Activated naive CD4-positive, alpha-beta T cell treated with anti-CD3 and anti-CD28 coated beads for 36 hours (primary cell): ENCODE results near the gene TMEM121. TPM values are rescaled to one million over a fixed set of nuclear protein-coding genes. Genes with fewer than 3 reads are reported as not detected.

Experiments
- CTCF ChIA-PET: fragments of 350-600 bp; sonication (Branson Sonifier 250); formaldehyde crosslinking; loops from one replicate; lab custom pipeline; 2021; ENCODE audit warnings: antibody characterized with exemption; lab: Charles Lee
- DNase-seq: peaks from one replicate; pipeline ENCODE4 v3.0.0-alpha.2; 2020
- H3K27ac Mint-ChIP-seq: one replicate; pipeline ENCODE4 v1.8.0; 2021; ENCODE audit warnings: mild to moderate bottlenecking, mixed read lengths
- H3K27me3 Mint-ChIP-seq: one replicate; pipeline ENCODE4 v1.8.0; 2021; ENCODE audit warnings: low read depth, mixed read lengths
- H3K36me3 Mint-ChIP-seq: one replicate; pipeline ENCODE4 v1.8.0; 2021; ENCODE audit warnings: low read depth, mixed read lengths
- H3K4me1 Mint-ChIP-seq: one replicate; pipeline ENCODE4 v1.8.0; 2021; ENCODE audit warnings: low read depth, mixed read lengths
- H3K4me3 Mint-ChIP-seq: one replicate; pipeline ENCODE4 v1.8.0; 2021; ENCODE audit warnings: mild to moderate bottlenecking, moderate library complexity, mixed read lengths
- H3K9me3 Mint-ChIP-seq: one replicate; pipeline ENCODE4 v1.8.0; 2021; ENCODE audit warnings: mixed read lengths
- intact Hi-C: fragments of 100-400 bp; cut with micrococcal nuclease; formaldehyde crosslinking; loops from one replicate; pipeline ENCODE4 v1.15.1; 2023
- total RNA-seq, 2 experiments: library from RNA; stranded (reverse); gene quantifications; one replicate each; pipeline ENCODE4 v1.2.3, GENCODE V29; 2021

The TMEM121 gene
- total RNA-seq: 1 to 10 TPM; 6.5 to 9.3 TPM

DNA sequence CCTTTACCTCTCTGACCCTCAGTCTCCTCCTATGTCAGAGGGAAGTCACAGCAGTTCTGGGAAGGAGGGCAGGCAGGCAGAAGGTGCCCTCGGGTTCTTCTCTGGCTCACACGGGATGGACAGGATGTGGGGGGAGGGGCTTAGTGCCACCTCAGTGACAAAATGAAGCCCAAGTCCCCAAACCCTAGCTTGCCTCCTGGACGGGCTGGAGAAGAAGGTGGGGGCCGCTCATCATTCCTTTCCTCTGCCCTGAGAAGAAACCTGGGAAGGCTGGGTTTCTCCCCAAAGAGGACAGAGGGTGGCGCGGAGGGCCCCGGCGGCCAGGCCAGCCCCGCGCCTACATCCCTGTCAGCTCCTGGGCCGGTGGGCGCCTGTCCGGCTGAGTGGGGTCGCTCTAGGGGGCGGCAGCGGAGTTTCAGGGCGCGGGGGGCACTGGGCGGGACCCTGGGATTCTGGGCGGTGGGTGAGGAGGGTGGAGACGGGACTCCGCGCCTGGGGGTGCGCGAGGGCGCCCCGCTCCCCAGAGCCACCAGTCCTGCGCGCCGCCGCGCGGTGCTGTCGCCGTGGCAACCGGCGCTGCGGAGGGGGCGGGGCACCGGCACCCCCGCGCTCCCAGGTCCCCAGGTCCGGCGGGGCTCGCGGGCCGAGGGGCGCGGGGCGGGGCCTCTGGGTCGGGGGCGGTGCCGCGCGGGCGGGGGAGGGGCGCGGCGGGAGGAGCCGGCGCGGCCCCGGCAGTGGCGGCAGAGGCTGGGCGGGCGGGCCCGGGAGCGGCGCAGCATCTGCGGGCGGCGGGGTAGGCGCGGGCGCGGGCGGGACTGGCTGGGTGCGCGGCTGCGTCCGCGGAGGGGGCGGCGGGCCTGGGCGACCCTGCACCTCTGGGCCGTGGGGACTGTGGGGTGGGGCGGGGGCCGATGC, at the start of gene TMEM121:
TMEM121 (plus strand) TSS at position 723 of the 915 bp plus-strand sequence. CDS start 2,252 bp downstream, outside the sequence.
- Mint-ChIP-seq H3K27me3 (peaks cover 9% of the 10 kb centered on the region), H3K4me1 (peaks cover 21% of the 10 kb centered on the region), H3K4me3 (peak within 1 kb of the TSS; percentile 79), H3K9me3 (no peaks in the 10 kb centered on the region), H3K27ac (peak within 1 kb of the TSS; percentile 66), H3K36me3 (peaks cover 2% of the 10 kb centered on the region)
- intact Hi-C loops: no loop called here
- DNase-seq: peak; percentile 20
- CTCF ChIA-PET: no interaction called here

DNA sequence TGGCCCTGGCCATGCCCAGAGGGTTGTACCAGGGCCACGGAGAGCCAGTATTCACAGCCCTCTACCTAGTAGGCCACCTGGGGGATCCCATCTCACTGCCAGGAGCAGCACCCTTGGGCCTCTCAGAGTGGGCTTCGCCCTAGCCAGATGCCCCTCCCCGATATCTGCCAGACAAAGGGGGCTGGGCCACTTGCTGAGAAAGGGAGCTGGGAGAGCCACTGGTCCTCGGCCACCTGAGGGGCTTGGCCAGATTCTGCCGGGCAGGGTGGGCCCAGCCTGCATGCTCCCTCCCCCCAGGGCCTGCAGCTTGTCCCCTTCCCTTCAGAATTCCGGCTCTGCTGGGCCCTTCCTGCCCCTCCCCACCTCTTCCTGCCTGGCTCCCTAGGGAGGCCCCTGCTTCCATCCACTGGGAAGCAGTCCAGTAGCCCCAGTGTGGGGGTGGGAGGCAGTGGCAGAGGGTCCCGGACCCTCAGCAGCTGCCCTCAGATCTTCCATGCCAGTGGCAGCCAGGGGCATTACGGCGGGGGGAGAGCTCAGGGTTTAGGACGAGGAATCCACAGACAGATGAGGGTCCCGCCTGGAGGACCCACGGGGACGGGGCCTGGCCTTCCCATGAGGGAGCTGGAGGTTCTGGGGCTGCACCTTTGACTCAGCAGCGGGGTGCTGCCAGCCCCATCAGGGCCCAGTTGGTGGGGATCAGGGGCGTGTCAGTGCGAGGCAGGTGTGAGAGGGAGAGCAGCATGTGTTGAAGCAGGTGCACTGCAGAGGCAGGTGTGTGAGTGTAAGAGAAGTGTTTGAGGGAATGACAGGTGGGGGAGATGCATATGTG, 49.3 kb upstream of the TMEM121 start:
- CTCF ChIA-PET: interaction anchor here (1.1 to 1.8 kb wide), 2 partner anchors 13 to 106 kb away, joined by 3 to 8 read pairs; no protein-coding TSS in a partner anchor
- no peak overlapping the region for H3K4me3 Mint-ChIP-seq
- DNase-seq: no peak
- no peak overlapping the region for H3K27ac Mint-ChIP-seq
- peaks cover 22% of the 10 kb centered on the region for H3K27me3 Mint-ChIP-seq
- H3K4me1 Mint-ChIP-seq: peaks cover 39% of the 10 kb centered on the region
- intact Hi-C loops: loop anchor here (2.0 kb wide), 1 partner anchor 14 kb away; the partner anchor contains the start of gene TEDC1
- H3K9me3 Mint-ChIP-seq: no peaks in the 10 kb centered on the region
- H3K36me3 Mint-ChIP-seq: peaks cover 2% of the 10 kb centered on the region

DNA sequence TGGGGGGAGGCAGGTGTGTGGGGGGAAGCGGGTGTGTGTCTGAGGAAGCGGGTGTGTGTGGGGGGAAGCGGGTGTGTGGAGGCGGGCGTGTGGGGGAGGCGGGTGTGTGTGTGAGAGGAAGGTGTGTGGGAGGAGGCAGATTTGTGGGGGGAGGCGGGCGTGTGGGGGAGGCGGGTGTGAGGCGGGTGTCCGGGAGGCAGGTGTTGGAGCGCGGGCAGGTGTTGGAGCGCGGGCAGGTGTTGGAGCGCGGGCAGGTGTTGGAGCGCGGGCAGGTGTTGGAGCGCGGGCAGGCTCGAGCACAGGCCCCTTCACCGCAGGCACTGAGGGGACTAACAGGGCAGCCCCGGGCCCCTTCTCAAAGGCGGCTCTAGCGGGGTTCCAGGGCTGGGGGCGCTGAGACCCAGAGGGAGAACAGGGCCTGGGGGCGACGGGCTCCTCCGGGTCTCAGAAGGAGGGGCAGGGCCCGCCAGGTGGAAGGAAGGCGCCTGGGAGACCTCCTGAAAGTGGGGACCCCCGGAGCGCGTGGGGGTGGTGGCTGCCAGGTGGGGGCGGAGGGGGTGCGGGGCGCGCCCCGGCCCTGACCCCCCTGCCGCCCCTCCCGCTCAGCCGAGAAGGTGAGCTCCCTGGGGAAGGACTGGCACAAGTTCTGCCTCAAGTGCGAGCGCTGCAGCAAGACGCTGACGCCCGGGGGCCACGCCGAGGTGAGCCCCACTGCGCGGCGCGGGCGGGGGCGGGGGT, 48.6 kb upstream of the TMEM121 start:
- intact Hi-C loops: loop anchor here (2.0 kb wide), 1 partner anchor 13 kb away; the partner anchor contains the start of gene TEDC1
- DNase-seq: no peak

DNA sequence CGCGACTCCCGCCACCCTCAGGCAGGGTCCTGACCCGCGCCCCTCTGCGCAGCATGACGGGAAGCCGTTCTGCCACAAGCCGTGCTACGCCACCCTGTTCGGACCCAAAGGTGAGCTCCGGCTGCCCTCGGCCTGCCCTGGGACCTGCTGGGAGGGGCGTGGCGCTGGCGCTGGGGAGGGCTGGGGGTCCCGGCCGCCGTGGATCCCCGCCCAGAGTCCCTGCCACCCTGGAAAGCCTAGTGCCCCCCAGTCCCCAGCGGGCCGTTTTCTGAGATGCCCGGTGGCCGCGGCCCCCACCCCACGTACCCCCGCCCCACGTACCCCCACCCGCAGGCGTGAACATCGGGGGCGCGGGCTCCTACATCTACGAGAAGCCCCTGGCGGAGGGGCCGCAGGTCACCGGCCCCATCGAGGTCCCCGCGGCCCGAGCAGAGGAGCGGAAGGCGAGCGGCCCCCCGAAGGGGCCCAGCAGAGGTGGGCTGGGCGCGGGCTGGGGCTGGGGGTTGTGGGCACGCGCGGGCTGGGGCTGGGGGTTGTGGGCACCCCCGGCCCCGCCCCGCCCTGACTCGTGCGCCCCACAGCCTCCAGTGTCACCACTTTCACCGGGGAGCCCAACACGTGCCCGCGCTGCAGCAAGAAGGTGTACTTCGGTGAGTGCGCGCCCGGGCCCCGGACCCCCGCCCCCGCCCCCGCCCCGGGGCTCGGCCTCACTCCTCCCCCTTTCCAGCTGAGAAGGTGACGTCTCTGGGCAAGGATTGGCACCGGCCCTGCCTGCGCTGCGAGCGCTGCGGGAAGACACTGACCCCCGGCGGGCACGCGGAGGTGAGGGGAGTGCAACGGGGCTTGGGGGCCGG, 47.8 kb upstream of the TMEM121 start:
- CTCF ChIA-PET: interaction anchor here (1.0 kb wide), 1 partner anchor 231 kb away, joined by 3 read pairs; no protein-coding TSS in a partner anchor
- intact Hi-C loops: no loop called here
- Mint-ChIP-seq H3K4me3 (no peak overlapping the region), H3K36me3 (peaks cover 2% of the 10 kb centered on the region), H3K27ac (no peak overlapping the region), H3K27me3 (peaks cover 22% of the 10 kb centered on the region), H3K9me3 (no peaks in the 10 kb centered on the region), H3K4me1 (peaks cover 48% of the 10 kb centered on the region)
- no peak for DNase-seq

More for the DNA sequence above, 48.6 kb upstream of the TMEM121 start:
- Mint-ChIP-seq H3K9me3 (no peaks in the 10 kb centered on the region), H3K4me1 (peaks cover 47% of the 10 kb centered on the region), H3K36me3 (peaks cover 2% of the 10 kb centered on the region), H3K27me3 (peaks cover 22% of the 10 kb centered on the region), H3K27ac (no peak overlapping the region), H3K4me3 (no peak overlapping the region)
- CTCF ChIA-PET: interaction anchor here (1.0 kb wide), 1 partner anchor 230 kb away, joined by 3 read pairs; no protein-coding TSS in a partner anchor

DNA sequence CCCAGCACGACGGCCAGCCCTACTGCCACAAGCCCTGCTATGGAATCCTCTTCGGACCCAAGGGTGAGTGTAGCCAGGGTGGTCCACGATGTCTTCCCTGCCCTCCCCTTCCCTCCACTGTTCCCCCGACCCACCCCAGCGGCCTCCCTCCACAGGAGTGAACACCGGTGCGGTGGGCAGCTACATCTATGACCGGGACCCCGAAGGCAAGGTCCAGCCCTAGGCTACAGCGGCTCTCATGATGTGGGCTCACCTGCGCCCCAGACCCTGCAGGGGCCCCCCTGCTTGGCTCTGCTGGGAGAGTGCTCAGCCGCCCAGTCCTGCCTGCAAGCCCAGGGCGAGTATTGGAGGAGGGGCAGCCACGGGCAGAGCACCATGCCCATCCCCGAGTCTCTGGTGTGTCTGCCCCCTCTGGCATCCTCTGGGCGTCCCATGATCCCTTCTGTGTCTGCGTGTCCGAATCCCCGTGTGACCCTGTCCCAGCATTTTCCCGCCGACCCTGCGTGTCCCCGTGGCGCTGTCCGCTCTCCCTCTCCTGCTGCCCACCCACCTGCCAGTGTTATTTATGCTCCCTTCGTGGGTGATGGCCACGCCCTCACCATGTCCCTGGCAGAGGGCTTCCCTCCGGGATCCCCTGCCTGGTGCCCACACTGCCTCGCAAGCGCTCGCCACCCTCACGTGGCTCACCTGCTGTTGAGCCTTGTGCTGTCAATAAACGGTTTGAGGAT, 46.8 kb upstream of the TMEM121 start:
- Mint-ChIP-seq H3K27me3 (peaks cover 22% of the 10 kb centered on the region), H3K27ac (no peak overlapping the region), H3K4me3 (no peak overlapping the region), H3K36me3 (peaks cover 2% of the 10 kb centered on the region), H3K9me3 (no peaks in the 10 kb centered on the region), H3K4me1 (peaks cover 53% of the 10 kb centered on the region)
- no peak for DNase-seq
- intact Hi-C loops: loop anchor here (10.0 kb wide), 1 partner anchor 655 kb away; no protein-coding TSS in a partner anchor
- CTCF ChIA-PET: interaction anchor here (2.2 kb wide), 1 partner anchor 10 kb away, joined by 43 read pairs; no protein-coding TSS in a partner anchor

DNA sequence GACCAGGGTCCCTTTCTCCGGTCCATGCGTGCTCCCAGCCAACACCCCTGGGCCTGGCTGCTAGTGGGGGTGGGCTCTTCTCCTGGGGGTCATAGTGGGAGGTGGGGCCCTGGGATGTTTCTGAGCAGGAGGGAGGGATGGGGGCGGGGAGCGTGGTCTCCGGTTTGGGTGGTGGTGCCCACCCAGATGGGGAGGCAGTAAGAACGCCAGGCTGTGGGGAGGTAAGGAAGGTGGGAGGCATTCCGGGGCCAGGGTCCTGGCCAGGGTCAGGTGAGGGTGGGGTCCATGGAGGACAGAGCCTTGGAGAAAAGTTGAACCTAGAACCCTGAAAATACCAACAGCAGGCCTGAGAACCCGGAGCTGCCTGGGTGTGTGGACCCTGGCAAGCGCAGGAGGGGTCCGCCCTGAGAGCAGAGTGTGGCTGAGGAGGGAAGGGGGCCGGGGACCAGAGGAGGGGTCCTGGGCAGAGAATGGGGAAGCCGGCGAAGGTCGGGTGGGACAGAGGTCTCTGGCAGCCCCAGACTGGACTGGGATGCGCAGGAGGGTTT, 46.1 kb upstream of the TMEM121 start:
- no peaks in the 10 kb centered on the region for H3K9me3 Mint-ChIP-seq
- H3K27me3 Mint-ChIP-seq: peaks cover 22% of the 10 kb centered on the region
- intact Hi-C loops: loop anchor here (10.0 kb wide), 1 partner anchor 655 kb away; no protein-coding TSS in a partner anchor
- peaks cover 2% of the 10 kb centered on the region for H3K36me3 Mint-ChIP-seq
- CTCF ChIA-PET: interaction anchor here (0.5 to 2.2 kb wide), 17 partner anchors 9 to 311 kb away, joined by 3 to 43 read pairs (median 3); no protein-coding TSS in a partner anchor
- DNase-seq: no peak
- peaks cover 59% of the 10 kb centered on the region for H3K4me1 Mint-ChIP-seq
- no peak overlapping the region for H3K27ac Mint-ChIP-seq
- H3K4me3 Mint-ChIP-seq: no peak overlapping the region

DNA sequence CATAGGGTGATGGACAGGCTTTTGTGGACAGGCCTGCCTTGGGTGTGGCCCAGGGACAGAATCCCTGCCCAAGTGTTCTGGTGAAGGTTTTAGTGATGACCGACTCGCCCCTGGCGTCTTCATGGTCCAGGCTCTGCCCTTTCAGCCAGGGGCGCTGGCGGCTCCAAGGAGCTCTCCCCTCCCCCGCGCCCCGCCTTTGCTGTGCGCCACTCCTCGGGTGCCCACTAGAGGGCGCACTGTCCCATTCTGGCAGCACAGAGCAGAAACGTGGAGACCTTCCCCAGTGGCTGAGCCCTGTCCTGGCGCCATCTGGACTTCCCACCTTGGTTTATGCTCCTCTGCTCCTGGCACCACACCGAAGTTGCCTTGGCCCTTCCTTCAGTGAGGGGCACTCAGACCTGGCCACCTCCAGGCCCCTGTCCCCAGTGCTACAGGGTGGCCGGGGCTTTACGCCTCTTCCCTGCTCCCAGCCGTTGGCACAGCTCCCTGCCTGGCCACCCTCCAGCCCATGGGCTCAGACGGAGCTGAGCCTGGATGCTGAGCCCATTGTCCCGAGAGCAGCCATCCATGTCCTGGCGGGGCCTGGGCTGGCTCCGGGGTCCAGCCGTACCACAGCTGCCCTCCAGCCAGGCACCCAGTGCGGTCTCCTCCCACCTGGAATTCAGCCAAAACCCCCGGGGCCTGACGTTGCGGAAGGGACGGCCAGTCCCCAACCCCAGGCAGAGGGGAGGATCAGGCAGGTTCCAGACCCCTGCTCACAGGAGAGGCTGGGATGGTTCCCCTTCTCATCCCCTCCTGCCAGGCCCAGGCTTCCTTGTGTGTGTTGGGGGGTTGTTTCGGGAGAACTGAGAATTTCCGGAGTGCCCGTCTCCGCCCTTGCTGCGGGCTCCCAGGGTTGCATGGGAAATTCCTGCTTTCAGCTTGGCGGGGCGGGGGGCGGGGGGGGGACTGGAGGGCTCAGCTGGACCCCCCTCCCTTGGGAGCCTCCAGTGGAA, 45.3 kb upstream of the TMEM121 start:
- intact Hi-C loops: loop anchor here (1.0 to 10.0 kb wide), 3 partner anchors 9 to 656 kb away; no protein-coding TSS in a partner anchor
- CTCF ChIA-PET: interaction anchor here (0.5 to 2.2 kb wide), 19 partner anchors 8 to 312 kb away, joined by 3 to 43 read pairs (median 3); partner anchors contain the start of gene BRF1
- H3K4me1 Mint-ChIP-seq: peaks cover 59% of the 10 kb centered on the region
- no peaks in the 10 kb centered on the region for H3K9me3 Mint-ChIP-seq
- peak; percentile 93 for DNase-seq
- peaks cover 21% of the 10 kb centered on the region for H3K27me3 Mint-ChIP-seq
- H3K36me3 Mint-ChIP-seq: peaks cover 2% of the 10 kb centered on the region
- H3K27ac Mint-ChIP-seq: peak overlapping the region; percentile 86
- peak overlapping the region; percentile 71 for H3K4me3 Mint-ChIP-seq

DNA sequence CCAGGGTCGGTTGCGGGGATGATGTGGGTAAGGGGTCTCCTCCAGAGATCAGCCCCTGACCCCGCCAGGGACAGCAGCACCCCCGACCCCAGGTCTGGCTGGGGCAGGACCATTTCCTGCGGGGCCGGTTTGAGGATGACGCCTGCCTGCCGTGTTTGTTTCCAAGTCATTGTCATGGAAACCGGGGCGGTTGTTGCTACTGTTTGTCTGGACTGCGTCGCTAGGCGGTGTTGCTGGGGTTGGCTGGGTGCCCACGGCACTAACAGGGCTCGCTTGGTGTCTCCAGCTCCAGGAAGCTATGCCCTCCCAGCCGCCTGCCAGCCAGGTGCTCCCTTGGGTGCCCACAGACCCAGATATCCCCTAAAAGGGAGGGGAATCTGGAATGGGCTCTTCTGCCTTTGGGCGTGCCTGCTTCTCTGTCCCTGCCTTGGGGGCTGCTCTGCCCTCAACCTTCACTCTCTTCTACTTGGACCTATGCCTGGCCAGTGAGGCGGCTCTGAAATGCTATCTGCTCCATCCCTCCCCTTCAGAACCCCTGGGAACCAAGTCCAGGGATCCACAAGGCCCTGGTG, 44.4 kb upstream of the TMEM121 start:
- Mint-ChIP-seq H3K9me3 (no peaks in the 10 kb centered on the region), H3K27ac (peak overlapping the region; percentile 86), H3K4me1 (peaks cover 63% of the 10 kb centered on the region), H3K36me3 (peaks cover 2% of the 10 kb centered on the region), H3K4me3 (peak overlapping the region; percentile 60), H3K27me3 (peaks cover 14% of the 10 kb centered on the region)
- CTCF ChIA-PET: interaction anchor here (0.7 to 2.2 kb wide), 7 partner anchors 8 to 181 kb away, joined by 3 to 43 read pairs (median 5); partner anchors contain the start of gene BRF1
- peak; percentile 97 for DNase-seq
- intact Hi-C loops: loop anchor here (1.0 to 10.0 kb wide), 4 partner anchors 8 to 657 kb away; no protein-coding TSS in a partner anchor
